ENCODE data around the gene F12.

The F12 gene

DNA sequence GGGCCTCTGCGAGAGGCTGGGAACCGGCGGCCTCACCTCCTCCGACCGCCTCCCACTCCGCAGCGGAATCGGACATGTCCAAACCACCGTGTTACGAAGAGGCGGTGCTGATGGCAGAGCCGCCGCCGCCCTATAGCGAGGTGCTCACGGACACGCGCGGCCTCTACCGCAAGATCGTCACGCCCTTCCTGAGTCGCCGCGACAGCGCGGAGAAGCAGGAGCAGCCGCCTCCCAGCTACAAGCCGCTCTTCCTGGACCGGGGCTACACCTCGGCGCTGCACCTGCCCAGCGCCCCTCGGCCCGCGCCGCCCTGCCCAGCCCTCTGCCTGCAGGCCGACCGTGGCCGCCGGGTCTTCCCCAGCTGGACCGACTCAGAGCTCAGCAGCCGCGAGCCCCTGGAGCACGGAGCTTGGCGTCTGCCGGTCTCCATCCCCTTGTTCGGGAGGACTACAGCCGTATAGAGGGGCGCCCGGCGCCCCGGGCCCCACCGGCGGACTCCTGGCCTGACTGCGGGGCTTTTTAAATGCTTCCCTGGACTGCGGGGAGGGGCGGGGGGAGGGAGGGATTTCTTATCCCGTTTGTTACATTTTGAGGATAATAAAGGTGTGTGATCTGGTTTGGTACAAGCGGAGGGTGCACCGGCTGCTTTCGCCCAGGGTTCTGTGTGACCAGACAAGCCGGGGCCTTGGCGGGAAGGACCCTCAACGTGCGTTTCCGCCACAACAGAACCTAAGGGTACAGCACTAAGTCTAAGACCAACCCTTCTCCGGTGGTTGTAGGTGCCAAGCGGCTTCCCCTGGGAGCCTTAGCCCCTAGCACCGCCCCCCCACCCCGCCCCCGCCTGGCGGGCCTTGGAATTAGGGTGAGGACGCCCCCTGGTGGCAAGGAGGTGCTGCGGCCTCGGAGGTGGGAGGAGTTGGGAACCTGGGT is 46.6 kb upstream of the F12 start (continued):
- TF ChIP-seq, protein P1, sequence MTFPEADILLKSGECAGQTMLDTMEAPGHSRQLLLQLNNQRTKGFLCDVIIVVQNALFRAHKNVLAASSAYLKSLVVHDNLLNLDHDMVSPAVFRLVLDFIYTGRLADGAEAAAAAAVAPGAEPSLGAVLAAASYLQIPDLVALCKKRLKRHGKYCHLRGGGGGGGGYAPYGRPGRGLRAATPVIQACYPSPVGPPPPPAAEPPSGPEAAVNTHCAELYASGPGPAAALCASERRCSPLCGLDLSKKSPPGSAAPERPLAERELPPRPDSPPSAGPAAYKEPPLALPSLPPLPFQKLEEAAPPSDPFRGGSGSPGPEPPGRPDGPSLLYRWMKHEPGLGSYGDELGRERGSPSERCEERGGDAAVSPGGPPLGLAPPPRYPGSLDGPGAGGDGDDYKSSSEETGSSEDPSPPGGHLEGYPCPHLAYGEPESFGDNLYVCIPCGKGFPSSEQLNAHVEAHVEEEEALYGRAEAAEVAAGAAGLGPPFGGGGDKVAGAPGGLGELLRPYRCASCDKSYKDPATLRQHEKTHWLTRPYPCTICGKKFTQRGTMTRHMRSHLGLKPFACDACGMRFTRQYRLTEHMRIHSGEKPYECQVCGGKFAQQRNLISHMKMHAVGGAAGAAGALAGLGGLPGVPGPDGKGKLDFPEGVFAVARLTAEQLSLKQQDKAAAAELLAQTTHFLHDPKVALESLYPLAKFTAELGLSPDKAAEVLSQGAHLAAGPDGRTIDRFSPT (tag by site-specific recombination; IDR thresholded peaks at IDR 0.05), result peak; percentile 27; the same call in 1 of the 2 replicates
- TF ChIP-seq, protein P2, sequence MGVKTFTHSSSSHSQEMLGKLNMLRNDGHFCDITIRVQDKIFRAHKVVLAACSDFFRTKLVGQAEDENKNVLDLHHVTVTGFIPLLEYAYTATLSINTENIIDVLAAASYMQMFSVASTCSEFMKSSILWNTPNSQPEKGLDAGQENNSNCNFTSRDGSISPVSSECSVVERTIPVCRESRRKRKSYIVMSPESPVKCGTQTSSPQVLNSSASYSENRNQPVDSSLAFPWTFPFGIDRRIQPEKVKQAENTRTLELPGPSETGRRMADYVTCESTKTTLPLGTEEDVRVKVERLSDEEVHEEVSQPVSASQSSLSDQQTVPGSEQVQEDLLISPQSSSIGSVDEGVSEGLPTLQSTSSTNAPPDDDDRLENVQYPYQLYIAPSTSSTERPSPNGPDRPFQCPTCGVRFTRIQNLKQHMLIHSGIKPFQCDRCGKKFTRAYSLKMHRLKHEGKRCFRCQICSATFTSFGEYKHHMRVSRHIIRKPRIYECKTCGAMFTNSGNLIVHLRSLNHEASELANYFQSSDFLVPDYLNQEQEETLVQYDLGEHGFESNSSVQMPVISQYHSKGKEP (tag by site-specific recombination; IDR thresholded peaks at IDR 0.05), result no peak
- TF ChIP-seq ZEB2 (tag by site-specific recombination; IDR thresholded peaks at IDR 0.05) (peak; percentile 91), WT1 (tag by site-specific recombination; IDR thresholded peaks at IDR 0.05) (peak; percentile 49), EGR2 (tag by site-specific recombination; IDR thresholded peaks at IDR 0.05; ENCODE audit: low read depth) (peak; percentile 62), ZNF335 (tag by site-specific recombination; conservative IDR thresholded peaks at IDR 0.05) (peak; percentile 87), HOXC10 (CRISPR knock-in tag; IDR thresholded peaks at IDR 0.05) (no peak), SP2 (tag by site-specific recombination; IDR thresholded peaks at IDR 0.05) (peak; percentile 79), KLF8 (tag by site-specific recombination; IDR thresholded peaks at IDR 0.05) (peak; percentile 88), ZNF837 (tag by site-specific recombination; IDR thresholded peaks at IDR 0.05) (peak; percentile 64; the same call in 1 of the 2 replicates), ZBTB17 (tag by site-specific recombination; IDR thresholded peaks at IDR 0.05) (0 out of 2 replicates have a peak, but pooled peaks have one; percentile 39), ZNF341 (tag by site-specific recombination; IDR thresholded peaks at IDR 0.05; ENCODE audit: low read depth) (peak; percentile 92), ZNF610 (tag by site-specific recombination; IDR thresholded peaks at IDR 0.05; ENCODE audit: borderline replicate concordance) (peak; percentile 44), ZNF501 (tag by site-specific recombination; IDR thresholded peaks at IDR 0.05) (peak; percentile 77), ZNF2 (tag by site-specific recombination; IDR thresholded peaks at IDR 0.05) (no peak; the same call in 1 of the 2 replicates), ZBTB7A (tag by site-specific recombination; IDR thresholded peaks at IDR 0.05; ENCODE audit: low read depth) (peak; percentile 54; the same call in 1 of the 2 replicates), ZNF23 (tag by site-specific recombination; IDR thresholded peaks at IDR 0.05; ENCODE audit: borderline replicate concordance) (no peak), ZNF366 (tag by site-specific recombination; conservative IDR thresholded peaks at IDR 0.05) (peak; percentile 12; the same call in 1 of the 2 replicates), KLF1 (tag by site-specific recombination; IDR thresholded peaks at IDR 0.05) (peak; percentile 90), MEIS1 (CRISPR knock-in tag; IDR thresholded peaks at IDR 0.05; ENCODE audit: borderline replicate concordance) (no peak), ZSCAN23 (tag by site-specific recombination; IDR thresholded peaks at IDR 0.05) (0 out of 2 replicates have a peak, but pooled peaks have one; percentile 15), ZBTB20 (tag by site-specific recombination; IDR thresholded peaks at IDR 0.05) (peak; percentile 85), FEZF1 (tag by site-specific recombination; IDR thresholded peaks at IDR 0.05) (no peak), ZNF350 (tag by site-specific recombination; IDR thresholded peaks at IDR 0.05) (no peak), GLIS1 (tag by site-specific recombination; IDR thresholded peaks at IDR 0.05) (peak; percentile 37)
- TF ChIP-seq, protein P3, sequence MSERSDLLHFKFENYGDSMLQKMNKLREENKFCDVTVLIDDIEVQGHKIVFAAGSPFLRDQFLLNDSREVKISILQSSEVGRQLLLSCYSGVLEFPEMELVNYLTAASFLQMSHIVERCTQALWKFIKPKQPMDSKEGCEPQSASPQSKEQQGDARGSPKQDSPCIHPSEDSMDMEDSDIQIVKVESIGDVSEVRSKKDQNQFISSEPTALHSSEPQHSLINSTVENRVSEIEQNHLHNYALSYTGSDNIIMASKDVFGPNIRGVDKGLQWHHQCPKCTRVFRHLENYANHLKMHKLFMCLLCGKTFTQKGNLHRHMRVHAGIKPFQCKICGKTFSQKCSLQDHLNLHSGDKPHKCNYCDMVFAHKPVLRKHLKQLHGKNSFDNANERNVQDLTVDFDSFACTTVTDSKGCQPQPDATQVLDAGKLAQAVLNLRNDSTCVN (tag by site-specific recombination; optimal IDR thresholded peaks at IDR 0.05), result peak; percentile 73
- TF ChIP-seq, protein P4, sequence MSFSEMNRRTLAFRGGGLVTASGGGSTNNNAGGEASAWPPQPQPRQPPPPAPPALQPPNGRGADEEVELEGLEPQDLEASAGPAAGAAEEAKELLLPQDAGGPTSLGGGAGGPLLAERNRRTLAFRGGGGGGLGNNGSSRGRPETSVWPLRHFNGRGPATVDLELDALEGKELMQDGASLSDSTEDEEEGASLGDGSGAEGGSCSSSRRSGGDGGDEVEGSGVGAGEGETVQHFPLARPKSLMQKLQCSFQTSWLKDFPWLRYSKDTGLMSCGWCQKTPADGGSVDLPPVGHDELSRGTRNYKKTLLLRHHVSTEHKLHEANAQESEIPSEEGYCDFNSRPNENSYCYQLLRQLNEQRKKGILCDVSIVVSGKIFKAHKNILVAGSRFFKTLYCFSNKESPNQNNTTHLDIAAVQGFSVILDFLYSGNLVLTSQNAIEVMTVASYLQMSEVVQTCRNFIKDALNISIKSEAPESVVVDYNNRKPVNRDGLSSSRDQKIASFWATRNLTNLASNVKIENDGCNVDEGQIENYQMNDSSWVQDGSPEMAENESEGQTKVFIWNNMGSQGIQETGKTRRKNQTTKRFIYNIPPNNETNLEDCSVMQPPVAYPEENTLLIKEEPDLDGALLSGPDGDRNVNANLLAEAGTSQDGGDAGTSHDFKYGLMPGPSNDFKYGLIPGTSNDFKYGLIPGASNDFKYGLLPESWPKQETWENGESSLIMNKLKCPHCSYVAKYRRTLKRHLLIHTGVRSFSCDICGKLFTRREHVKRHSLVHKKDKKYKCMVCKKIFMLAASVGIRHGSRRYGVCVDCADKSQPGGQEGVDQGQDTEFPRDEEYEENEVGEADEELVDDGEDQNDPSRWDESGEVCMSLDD (tag by site-specific recombination; IDR thresholded peaks at IDR 0.05), result peak; percentile 67
- TF ChIP-seq, protein P5, sequence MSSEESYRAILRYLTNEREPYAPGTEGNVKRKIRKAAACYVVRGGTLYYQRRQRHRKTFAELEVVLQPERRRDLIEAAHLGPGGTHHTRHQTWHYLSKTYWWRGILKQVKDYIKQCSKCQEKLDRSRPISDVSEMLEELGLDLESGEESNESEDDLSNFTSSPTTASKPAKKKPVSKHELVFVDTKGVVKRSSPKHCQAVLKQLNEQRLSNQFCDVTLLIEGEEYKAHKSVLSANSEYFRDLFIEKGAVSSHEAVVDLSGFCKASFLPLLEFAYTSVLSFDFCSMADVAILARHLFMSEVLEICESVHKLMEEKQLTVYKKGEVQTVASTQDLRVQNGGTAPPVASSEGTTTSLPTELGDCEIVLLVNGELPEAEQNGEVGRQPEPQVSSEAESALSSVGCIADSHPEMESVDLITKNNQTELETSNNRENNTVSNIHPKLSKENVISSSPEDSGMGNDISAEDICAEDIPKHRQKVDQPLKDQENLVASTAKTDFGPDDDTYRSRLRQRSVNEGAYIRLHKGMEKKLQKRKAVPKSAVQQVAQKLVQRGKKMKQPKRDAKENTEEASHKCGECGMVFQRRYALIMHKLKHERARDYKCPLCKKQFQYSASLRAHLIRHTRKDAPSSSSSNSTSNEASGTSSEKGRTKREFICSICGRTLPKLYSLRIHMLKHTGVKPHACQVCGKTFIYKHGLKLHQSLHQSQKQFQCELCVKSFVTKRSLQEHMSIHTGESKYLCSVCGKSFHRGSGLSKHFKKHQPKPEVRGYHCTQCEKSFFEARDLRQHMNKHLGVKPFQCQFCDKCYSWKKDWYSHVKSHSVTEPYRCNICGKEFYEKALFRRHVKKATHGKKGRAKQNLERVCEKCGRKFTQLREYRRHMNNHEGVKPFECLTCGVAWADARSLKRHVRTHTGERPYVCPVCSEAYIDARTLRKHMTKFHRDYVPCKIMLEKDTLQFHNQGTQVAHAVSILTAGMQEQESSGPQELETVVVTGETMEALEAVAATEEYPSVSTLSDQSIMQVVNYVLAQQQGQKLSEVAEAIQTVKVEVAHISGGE (tag by site-specific recombination; conservative IDR thresholded peaks at IDR 0.05; ENCODE audit: low read depth), result peak; percentile 50

Measured in HEK293 (cell line).